GM18505 (cell line): Measurements from ENCODE around the gene RAD23B.
A peak's percentile ranks its signal among the peaks of the same experiment; 100 is the strongest.
"Not testable (repeated sequence)": the region's sequence is repeated elsewhere in the genome, so short reads cannot be mapped to it uniquely, and the experiment has no call there.

Source experiments
- ATAC-seq: cut with Tn5 transposase; IDR thresholded peaks from one replicate; pipeline ENCODE4 v1.9.1; 2021; ENCODE audit not compliant: unreplicated experiment
- POLR2A ChIP-seq: IDR thresholded peaks from 4 replicates; pipeline ENCODE4 v1.6.1; 2011; ENCODE audit warnings: borderline replicate concordance; ENCODE audit not compliant: insufficient read depth, insufficient read length; ENCODE audit errors: extremely low read depth

The RAD23B gene

DNA sequence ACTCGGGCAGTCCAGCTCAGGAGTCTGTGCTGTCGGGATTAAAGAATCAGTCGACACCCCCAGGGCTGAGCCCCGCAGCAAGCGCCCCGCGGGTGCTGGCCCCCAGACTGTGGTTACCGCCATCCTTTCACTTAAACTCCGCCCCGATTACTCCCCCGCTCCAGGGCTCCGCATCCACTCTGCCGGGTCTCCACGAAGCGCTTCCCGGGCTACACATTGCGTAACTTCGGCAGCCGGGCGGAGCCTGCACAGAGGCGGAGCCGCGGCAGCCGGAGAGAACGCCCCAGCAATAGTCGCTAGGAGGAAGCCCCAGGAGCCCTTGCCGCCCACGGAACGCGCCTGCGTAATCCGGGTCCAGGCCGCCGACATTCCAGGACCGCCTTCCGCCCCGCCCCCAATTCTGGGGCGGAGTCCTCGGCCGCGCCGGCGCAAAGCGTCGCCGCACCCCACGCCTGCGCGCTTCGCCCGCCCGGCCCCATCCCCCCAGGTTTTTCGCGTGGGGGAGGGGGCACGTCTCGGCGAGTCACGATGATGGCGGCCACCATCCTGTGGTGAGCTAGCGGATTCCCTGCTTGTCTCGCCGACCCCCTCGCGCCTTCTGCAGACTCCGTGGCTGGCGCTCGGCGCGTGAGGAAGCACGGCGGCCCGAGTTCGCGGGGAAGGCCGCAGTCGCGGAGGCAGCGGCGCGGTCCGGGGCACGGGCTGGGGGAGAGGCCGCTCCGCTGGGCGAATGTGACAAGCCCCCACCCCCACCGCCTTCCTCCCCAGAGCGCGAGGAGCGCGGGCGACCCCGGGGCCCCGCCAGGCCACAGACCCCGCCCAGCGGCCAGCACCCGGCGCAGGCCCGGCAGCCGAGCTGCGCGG lies at the start of gene RAD23B:
TSS of gene RAD23B (plus strand) at position 521 of the 864 bp plus-strand sequence. CDS start 351 bp downstream, outside the sequence.
- TF ChIP-seq POLR2A, result peak; percentile 83

DNA sequence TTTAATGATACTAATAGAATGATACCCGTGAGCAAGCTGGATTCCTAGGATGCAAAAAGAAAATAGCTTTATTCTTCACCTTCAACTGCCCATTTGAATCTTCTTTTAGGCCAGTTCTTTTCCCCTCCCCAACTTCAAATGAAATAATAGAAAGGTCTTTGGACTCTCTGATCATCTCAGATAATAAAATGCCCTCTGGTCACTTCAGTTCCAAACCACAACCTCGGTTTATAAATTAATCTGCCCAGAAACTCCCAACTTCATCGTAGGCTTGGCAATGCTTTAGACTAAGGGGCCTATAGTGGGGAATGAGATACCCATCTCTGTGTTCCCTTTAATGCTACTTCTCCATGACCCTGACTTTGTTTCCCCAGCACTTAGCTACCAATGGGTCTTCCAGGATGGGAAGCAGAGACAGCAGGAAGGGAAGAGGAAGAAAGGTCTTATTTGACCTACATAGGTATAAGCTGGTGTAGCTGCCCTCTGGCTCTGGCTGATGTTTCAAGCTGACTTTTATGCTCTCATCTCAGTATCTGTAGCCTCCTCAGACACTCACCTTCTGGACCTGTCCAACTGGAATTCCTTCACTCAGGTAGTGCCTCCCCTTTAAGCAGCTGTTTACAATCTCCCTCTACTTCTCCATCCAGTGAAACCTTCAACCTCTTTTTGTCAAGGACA lies 47.2 kb upstream of the RAD23B start:
- no peak for ATAC-seq
- no peak for TF ChIP-seq POLR2A

More for the DNA sequence above, at the start of gene RAD23B:
- ATAC-seq, result peak; percentile 86

DNA sequence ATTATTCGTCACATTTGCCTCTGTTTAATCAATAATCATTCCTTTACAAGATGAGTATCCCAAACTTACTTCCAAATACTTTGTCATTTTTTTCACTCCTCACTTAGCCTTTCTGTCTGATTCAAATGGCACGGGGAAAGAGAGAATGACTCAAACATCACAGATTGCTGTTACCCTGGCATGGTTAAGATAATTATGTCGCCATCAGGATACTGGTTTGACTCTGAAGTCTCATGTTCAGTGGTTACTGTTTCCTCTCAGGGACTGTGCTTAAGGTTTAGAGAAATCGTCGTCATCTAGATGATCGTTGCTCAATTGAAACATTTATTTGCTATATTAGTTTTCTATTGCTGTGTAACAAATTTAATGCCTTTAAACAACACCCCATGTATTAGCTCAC lies 45.2 kb upstream of the RAD23B start:
- no peak for ATAC-seq
- TF ChIP-seq POLR2A, result no peak

DNA sequence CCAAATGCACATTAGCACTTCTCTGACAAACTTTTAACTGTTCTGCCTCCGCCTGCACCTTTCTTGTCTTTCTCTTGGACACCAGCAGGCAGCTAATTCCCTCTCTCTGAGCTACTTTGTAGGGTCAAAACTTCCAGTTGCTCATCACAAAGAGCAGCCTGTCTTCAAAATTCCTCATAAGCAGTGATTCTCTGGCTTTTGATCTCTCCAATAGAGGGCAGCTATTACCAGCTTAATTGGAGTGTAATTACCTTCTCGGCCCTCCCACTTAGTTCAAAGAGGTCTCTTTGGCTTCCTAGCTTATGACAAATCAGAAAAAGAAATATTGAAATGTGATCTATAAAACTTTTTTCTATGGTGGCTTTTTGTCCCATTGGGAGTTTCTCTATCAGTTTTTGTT lies 43.6 kb upstream of the RAD23B start:
- no peak for ATAC-seq
- TF ChIP-seq POLR2A, result no peak

DNA sequence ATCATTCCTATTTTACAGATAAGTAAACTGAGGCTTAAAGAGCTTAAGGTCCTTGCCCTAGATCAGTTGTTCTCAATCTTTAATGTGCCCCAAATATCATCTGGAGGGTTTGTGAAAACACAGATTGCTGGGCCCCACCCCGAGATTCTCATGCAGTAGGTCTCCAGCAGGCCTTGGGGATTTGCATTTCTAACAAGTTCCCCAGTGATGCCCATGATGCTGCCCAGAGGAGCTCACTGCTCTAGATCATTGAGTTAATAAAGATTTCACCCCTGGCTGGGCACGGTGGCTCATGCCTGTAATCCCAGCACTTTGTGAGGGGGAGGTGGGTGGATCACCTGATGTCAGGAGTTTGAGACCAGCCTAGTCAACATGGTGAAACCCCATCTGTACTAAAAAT lies 42.8 kb upstream of the RAD23B start:
- no peak for TF ChIP-seq POLR2A
- no peak for ATAC-seq

DNA sequence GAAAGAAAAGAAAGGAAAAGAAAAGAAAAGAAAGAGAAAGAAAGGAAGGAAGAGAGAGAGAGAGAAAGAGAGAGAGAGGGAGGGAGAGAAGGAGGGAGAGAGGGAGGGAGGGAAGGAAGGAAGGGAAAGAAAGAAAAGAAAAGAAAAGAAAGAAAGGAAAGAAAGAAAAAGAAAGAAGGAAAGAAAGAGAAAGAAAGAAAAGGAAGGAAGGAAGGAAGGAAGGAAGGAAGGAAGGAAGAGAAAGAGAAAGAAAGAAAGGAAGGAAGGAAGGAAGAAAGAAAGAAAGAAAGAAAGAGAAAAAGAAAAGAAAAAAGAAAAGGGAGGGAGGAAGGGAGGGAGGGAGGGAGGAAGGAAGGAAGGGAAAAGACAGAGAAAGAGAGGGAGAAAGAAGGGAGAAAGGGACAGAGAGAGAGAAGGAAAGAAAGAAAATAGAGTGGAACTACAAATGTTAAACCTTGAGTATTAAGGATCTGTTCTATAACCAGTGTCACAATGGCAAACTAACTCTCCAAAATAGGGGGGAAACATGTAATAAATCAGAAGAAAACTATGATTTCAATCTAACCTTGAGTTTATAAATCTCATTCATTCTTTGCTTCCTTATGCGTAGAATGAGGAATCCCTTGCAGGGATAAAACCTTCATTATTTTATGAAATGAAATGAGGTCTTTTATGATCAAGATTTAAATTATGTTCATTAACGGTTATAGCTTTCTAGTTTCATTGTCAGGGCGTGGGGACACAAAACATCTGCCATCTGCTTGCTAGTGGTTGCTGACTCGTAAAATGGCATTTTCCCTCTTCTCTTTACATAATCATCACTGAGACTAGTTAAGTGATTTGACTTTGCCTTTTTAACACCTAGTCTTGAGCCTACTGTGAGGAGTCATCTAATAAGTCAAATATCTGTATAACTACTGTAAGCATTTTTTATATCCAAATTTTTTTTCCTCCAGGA lies 40.7 kb upstream of the RAD23B start:
- no peak for TF ChIP-seq POLR2A
- ATAC-seq, result no peak

DNA sequence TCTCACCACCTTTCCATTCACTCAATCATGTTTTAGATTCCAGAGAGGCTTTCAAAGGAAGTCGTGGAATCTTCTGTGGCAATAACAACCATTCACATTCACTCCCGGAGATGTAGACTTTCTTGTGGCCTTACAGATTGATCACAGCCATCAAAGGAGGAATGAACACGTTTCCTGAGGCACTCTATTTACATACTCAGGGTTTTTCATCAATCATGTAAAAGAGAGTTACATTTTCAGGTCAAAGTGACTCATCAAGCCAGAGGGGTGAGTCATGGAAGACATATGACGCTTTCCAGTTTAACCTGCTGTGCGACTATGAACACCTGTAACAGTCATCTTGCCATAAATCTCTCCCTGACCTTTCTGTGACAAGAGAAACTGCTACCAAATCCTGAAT lies 39.3 kb upstream of the RAD23B start:
- no peak for ATAC-seq
- TF ChIP-seq POLR2A, result no peak

DNA sequence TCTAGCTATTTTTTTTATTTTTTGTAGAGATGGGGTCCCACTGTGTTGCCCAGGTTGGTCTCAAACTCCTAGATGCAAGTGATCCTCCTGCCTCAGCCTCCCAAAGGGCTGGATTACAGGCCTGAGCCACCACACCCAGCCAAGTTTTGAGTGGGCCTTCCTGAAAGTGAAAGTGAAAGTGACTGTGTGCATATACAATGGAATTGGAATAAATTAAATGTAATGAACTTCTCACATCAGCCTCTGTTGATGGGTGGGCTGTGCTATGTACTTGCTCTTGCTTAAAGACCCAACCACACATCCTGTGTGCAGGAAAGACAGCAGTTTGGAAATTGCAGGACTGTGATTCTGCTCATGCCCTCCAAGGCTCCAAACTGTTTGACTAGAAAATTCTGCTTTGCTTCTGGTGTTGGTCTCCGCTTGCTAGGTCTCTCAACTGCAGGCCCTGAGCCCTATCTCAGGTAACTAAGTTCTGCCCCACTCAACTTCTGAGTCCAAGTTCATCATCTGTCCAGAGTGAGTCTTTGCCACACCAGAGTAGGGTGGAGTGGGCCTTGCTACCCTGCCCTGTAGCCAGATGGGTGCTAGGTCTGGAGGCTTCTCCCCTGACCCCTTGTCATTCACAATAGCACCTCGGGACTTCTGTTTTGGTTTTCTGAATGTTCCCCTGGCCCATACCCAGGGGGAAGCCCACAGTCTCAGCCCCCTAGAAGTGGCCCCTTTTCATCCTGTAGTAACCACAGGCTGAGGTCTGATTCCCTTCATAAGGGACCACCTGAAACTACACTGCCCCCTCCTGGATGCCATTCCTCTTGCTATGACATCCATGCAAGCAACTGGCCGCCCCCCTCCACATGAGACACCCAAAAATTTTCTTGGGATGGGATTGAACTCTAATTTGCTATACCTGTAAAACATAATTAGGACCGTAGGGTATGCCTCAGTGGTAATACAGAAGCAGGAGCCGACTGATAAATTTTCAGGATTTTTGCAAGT lies 36.5 kb upstream of the RAD23B start:
- no peak for ATAC-seq
- no peak for TF ChIP-seq POLR2A

DNA sequence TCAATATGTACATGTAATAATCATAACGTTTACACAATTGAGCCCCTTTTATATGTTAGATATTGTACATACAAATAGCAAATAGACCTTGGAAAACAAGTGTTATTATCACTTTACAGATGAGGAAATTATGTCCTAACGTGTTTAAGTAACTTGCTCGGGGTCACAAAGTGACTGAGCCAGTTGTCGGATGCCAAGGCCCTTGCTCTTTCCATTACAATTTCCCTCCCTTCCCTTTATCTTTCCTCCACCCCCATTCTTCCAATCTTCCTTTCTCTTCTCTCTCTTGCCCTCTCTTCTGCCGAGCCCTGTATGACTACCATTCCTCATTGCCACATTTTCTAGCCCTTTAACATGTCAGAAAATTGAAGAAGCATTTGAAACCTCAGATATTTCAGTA lies 34.4 kb upstream of the RAD23B start:
- no peak for ATAC-seq
- TF ChIP-seq POLR2A, result no peak

DNA sequence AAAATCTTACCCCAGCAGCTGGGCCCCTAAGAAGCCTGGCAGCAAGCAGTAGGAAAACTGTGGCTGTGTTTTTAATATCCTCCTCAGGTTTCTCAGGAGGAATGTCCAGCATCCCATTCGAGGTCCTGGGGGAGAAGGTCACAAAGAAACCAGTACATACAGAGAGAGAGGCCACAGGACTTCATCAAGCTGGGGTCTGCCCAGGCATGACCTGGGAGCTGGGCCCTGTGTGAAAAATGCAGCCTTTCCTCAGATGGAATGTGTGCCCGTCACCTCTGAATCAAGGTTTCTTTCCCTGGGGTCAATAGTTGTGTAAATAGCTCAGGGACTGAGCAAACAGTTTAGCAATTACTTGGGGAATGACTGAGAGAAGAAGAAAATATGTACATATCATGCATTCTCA lies 33.9 kb upstream of the RAD23B start:
- no peak for ATAC-seq
- TF ChIP-seq POLR2A, result no peak

DNA sequence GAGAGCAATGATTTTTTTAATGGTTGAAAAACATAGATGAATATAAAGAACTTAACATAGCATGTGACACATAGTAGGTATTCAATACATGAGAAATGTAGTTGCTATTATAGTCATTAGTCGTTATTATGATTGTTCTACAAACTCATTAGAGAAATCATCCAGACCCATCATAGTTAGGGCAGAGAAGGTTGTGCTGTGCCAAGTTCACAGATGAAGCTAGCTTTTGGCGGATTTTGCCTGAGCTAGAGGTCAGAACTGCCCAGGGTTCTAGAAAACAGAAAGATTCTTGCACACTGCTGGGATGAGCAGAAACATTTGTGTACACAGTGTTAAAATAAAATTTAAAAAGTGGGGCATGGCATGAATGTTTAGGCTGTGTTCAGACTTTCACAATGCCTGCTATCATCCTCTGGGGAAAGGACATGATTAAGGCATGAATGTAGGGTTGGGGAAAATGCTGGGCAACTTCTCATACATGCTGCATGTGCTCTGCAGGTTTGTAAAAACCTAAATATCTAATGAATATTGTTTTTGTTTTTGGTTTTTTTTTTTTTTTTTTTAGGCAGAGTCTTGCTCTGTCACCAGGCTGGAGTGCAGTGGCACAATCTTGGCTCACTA lies 33.3 kb upstream of the RAD23B start:
- no peak for TF ChIP-seq POLR2A

DNA sequence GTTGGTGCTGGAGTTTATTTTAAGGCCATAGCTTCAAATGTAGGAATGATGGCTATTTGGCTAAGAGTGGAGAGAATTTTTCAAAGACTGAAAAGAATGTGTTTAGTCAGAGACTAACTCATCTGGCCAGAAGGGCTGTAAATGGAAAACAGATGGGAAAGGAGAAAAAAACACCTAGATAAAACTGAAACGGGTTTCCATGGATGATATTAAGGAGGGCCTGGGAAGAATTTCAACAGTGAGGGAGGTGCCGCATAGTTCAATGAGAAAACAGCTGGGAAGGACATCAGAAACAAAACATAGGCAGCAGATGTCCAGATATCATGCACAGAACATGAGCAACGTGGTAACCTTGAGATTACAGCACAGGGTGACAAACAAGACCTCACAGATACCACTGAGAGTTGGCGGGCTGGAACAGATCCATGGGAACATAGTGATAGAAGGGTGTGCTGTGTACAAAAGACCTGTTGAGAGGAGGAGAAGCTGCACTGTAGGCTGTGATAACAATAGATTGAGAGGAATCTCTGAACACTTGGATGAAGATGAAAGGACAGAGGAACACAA lies 31.2 kb upstream of the RAD23B start:
- no peak for TF ChIP-seq POLR2A
- no peak for ATAC-seq

More for the DNA sequence above, 33.3 kb upstream of the RAD23B start:
- no peak for ATAC-seq

DNA sequence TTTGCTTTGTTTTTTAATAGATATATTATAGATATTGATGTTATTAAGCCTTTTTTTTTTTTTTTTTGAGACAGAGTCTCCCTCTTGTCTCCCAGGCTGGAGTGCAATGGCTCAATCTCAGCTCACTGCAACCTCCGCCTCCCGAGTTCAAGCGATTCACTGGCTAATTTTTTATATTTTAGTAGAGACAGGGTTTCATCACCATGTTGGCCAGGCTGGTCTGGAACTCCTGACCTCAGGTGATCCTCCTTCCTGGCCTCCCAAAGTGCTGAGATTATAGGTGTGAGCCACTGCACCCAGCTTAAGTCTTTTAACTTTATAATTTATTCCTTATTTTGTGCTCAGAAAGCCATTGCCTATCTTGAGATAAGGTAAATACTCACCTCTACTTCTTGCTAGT lies 24.2 kb upstream of the RAD23B start:
- TF ChIP-seq POLR2A, result no peak
- ATAC-seq, result no peak

DNA sequence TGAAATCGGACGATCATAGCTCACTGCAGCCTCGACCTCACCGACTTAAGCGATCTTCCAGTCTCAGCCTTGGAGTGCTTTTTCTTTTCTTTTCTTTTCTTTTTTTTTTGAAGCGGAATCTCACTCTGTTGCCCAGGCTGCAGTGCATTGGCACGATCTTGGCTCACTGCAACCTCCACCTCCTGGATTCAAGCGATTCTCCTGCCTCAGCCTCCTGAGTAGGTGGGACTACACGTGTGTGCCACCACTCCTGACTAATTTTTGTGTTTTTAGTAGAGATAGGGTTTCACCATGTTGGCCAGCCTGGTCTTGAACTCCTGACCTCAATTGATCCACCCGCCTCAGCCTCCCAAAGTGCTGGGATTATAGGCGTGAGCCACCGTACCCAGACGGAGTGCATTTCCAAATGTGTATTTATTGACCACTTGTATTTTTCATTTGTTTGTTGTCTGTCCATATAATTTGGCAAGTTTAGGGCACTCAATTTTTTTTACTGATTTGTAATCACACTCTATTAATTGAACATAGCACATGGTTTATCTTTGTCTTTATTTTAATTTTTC lies 23.2 kb upstream of the RAD23B start:
- not testable (repeated sequence) for ATAC-seq
